GM21717 (cell line): Measurements from ENCODE around the gene CCDC106.

ENCODE experiments used
- ATAC-seq: cut with Tn5 transposase; IDR thresholded peaks from one replicate; pipeline ENCODE4 v1.9.1; 2021; ENCODE audit warnings: mild to moderate bottlenecking, moderate library complexity; ENCODE audit not compliant: unreplicated experiment

Gene CCDC106

DNA sequence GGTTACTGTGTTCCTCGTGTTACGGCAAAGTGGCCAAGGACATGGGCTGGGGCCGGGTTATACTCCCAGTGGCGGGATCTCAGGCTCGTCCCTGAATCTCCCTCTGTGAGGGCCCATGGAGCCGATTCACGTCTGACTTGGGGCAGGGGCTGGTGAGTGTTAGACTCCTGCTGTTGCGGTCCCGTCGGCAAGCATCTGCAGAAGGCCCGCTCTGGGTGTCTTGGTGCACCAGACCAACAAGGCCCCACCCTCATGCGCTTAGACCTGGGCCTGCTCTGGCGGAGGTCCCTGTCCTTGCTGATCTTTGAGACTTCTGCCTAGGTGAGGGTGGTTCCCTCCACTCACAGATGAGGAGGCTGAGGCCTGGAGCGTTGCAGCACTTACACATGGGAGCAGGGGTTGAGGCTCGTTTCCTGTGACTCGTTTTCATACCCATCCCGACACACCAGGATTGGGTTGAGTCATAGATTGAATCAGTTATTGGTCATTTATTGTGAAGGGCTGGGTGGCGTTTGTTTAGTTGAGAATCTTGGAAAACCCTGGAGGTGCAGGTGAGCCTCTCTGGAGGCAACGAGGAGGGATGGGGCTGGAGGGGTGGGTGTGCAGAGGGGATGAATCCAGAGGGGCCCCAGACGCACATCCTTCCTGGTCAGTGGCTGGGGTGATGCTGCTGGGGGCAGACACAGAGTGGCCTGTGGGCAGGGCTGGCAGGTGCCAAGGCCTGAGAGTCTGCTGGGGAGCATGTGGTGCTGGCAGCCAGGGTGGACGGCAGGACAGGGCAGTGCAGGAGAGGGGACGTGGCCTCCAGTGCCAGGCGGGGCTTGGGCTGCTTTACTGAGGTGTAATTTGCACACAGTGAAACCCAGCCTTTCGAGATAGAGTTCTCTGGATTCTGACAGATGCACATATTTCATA, 31.6 kb downstream of the CCDC106 start:
- ATAC-seq, result no peak

DNA sequence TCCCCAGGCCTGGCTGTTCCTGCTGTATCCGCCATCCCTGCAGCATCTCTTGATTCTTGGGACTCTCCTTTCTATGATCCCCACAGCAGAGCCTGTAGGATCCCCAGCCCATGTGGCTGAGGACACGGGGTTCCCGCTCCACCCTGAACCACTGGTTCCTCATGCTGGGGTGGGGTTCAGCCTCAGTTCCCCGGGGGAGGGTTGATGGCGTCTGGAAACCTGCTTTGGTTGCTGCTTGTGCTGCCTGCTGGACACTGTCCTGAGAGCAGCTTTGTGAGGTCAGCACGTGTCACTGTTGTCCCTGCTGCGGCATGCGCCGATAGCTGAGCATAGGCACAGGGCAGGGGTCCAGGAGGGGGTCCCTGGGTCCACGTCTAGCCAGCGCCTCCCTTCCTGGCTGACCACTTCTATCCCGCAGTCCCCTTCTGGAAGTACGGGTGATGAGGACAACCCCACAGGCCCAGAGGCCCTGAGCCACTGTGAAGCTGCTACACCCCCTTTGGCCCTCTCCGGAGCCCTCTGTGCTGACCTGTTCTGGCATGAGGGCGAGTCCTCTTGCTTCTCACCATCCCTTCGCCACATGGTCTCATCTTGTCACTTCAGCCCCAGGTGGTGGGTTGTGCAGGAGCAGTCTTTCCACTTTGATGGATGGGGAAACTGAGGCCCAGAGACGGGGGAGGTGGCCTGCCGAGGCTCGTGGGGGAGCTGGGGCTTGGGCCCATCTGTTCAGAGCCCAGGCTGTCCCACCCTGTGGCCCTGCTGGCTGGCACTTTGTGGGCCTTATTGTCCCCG, 32.5 kb downstream of the CCDC106 start:
- no peak for ATAC-seq

DNA sequence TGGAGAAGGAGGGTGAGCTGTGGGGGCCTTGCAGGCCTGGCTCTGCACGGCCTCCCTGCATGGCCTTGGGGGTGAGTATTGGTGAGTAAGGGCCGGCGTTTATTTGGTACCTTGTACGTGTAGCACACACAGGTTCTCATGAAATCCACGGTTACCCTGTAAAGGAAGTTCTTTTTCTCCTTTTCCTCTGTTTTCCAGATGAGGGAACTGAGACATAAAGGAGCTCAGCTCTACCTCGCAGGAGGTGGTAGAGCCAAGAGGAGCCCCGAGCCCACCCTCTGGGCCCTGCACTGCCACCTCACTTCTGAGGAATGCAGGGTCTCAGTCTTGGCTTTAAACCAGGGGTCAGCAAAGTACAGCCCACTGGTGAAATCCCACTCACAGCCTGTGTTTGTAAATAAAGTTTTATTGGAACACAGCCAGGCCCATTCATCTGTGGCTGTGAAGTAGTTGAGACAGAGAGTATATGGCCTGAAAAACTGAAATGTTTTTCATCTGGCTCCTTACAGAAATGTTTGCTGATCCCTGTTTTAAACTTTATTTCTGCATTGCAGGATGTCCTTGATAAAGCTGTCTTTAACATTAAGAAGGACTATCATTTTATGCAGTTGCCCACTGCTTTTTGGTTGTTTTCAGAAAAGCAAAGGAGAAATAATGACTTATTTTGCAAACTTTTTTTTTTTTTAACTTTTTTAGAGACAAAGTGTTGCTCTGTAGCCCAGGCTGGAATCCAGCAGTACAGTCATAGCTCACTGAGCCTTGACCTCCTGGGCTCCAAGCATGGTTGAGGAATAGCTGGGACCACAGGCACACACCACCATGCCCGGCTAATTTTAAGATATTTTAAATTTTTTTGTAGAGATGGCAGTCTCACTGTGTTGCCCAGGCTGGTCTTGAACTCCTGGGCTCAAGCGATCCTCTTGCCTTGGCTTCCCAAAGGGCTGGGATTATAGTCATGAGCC, 33.4 kb downstream of the CCDC106 start:
- no peak for ATAC-seq

DNA sequence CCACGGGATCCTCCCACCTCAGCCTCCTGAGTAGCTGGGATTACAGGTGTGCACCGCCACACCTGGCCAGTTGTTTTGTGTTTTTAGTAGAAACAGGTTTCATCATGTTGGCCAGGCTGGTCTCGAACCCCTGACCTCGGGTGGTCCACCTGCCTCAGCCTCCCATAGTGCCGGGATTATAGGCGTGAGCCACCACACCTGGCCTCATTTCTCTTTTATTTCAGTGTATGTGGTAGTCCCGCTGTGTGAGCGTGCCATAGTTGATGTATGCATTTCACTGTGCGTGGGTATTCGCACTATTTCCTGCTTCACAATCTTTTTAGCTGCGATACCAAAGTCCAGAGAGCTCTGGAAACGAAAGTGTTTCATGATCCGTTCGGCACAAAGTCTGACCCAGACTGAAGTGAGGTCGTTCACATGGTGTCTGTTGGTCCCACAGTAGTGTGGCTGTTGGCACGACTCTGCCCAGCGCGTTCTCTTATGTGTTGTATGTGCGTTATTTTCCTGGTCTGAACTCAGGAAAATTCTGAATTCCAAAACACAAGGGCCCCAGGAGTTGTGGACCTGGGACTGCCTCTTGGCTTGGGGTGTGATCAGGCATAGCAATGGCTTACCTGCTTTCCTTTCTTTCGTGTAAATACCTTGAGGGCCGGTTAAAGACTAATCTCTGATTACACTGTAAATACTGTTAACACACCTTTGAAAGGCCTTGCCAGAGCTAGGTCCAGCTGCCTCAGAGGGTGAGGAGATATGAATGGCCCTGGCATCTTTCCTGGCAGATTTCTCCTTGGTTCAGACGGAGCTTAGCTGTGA, 35.6 kb downstream of the CCDC106 start:
- no peak for ATAC-seq

DNA sequence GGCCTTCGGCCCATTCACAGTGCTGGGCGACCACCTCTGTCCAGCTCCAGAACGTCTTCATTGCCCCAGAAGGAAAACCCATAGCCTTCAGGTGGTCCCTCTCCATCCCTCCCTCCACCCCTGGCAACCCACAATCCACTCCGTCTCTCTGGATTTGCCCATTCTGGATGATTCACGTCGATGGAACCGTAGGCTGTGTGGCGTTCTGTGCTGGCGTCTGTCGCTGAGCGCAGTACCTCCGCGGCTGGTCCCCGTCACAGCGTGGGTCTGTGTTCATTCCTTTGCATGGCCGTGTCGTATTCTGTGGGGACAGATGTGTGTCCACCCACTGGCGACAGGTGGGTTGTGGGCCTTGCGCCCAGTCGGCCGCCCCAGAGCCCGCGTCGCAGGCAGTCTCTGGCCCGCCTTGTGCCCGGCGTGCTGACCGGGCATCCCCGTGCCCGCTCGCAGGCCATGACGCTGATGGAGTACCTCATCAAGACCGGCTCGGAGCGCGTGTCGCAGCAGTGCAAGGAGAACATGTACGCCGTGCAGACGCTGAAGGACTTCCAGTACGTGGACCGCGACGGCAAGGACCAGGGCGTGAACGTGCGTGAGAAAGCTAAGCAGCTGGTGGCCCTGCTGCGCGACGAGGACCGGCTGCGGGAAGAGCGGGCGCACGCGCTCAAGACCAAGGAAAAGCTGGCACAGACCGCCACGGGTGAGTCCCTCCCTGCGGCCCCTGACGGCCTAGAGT, 37.1 kb downstream of the CCDC106 start:
- no peak for ATAC-seq

GRCh38 chr19:55685776-55686175, 37.8 kb downstream of the CCDC106 start:
- ATAC-seq, result no peak

DNA sequence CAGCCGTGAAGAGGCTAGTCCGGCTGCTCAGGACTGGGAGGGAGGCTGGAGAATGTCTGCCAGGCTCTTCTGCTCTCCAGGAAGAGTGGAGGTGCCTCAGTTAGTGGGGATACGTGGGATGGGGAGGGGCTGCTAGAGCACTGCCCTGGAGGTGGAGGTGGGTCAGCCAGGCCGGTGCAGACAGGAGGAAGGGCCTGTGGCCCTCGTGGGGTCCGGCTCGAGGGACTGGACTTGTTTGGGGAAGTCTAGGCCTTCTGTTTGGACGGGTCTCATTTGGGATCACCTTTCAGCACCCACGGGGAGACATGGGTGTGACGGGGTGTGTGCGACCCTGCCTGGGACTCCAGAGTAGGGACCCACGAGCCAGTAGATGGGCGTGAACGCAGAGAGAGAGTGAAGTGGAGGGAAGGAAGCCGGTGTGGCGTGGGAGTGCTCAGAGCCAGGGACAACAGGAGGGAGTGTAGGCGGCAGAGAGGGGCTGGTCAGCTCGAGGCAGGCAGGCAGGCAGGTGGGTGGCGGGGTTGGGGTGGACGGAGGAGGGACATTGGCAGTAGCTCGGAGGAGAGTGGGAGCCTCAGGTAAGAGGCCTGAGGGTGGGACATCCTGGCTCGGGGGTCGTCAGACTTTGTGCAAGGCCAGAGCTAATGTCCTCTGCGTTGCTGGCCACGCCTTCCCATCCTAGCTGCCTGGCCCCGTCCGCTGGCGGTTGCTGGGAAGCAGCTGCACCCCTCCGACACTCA, 38.5 kb downstream of the CCDC106 start:
- ATAC-seq, result no peak

DNA sequence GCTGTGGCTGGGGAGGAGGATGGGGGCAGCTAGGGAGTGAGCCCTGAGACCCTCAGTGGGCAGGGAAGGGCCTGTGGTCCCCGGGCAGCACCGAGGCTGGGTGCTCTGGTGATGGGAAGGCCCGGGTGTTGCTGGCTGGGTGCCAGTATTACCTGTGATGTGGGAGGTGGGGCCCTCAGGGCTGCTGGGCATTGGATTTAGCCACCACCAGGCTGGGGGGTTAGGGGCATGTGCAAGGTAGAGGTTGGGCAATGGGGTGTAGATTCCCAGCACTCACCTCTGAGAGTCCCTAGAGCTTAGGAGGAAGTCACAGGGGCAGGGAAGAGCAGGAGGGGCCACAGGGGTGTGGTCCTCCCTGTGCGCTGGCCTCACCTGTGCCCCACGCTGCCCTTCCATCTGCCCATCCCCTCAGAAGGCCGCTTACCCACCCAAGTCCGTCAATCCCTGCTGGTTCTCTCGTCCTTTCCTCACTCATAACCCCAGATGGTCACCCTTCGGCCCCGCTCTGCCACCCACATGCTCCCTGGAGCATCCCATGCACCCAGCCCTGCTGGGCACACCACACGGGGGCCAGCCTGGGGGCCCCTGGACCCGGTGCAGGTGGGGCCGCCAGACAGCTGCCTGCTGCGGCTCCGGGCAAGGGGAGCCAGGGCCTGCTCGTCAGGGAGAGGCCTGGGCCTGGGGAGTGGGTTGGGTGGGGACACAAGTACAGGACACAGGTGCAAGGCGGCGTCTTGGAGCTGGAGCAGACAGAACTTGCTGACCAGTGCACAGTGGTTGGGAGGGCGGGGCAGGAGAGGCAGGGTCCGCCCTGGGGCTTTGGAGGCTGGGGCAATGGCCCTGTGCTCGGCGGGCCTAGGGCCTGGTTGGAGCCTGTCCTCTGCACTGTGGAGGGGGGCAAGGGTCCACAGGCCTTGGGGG, 39.5 kb downstream of the CCDC106 start:
- no peak for ATAC-seq

DNA sequence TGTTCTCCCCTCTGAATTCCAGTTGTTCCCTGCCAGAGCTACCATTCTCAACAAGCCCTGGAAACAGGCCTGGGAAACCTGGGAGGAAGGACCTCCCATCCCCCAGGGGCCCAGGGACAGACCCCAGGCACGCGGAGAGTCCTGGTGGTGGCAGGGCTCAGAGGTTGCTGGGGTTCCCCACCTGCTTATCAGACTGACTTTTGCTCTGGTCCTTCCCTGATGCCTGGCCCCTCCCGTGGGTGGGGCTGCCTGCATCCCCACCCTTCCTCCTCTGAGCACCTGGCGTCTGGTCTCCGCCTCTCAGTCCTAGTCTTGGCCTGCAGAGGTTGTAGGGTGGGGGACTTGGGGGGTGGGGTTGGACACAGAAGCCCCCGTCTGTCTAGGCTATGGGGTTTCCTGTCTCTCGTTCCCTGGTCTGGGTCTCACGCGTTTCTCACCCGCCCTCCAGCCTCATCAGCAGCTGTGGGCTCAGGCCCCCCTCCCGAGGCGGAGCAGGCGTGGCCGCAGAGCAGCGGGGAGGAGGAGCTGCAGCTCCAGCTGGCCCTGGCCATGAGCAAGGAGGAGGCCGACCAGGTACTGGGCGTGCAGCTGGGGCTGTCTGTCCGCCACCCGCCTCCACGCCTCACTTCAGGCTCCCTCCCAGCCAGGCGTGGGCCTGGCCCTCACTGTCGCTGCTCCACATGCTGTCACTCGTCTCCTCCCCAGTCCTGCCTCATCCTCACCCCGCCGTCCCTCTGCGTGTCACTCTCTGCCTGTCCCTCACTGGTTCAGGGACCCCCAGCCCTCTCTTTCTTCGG, 40.6 kb downstream of the CCDC106 start:
- no peak for ATAC-seq

- no peak for ATAC-seq
Measured at GRCh38 chr19:55689411-55690108, 41.5 kb downstream of the CCDC106 start.

DNA sequence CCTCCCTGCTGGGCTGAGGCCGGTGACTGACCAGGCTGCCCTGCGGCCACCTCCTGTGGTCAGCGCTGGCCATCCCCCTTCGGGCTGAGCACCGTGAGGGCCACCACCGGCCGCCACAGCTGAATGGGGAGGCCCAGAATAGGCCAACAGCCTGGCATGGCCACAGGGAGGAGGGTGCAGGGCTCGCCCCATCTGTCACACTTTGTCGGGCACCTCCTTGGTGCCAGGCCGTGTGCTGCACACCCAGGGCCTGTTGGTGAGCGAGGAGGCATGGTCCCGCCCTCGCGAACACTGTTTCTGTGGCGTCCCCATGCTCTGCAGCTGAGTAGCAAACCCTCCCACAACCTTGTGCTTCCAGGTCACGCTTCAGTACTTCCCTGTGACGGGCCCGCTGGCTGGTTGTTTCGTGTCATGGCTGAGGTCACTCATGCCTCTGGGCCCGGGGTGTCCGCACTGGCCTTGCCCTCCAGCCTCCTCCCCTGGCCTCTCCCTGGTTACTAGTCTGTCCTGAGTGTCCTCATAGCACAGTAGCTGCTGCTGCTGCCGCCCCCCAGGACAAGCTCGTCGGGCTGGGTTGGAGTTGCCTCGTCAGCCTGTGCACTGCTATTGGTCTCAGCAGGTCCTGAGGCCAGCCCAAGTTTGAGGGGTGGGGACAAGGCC, 42.2 kb downstream of the CCDC106 start:
- ATAC-seq, result no peak

DNA sequence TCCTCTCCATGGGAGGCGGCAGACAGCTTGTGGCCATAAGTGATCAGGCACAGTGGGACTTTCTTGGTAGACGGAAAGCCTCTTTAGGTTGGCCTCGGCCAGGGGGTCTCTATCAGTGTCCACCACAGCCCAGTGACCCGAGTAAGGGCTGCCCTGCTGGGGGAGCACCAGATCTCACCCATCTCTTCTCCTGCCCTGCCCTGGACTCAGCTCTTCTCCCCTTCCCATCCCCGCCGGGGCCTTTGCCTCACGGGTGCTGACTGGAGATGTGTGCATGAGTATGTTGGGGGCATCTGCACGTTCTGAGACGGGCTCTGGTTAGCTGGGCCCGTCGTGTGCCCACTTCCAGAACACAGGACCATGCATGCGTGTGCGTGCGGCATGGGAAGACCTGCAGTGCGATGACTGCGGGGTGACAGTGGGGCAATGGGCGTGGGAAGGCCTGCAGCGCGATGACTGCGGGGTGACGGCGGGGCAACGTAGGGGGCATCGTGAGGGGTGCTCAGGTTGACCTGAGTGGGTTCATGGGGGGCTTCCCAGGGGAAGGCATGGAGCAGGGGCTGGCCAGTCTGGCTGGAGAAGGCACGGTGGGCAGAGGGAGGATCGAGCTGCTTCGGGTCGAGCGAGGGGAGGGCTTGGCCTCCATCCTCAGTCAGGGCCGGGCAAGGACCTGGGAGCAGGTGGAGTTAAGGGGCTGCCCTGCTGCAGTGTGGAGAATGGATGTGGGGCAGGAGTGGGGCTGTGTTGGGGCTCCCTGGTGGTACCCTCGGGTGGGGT, 42.9 kb downstream of the CCDC106 start:
- no peak for ATAC-seq

- ATAC-seq, result no peak
Measured at GRCh38 chr19:55691561-55692481, 43.8 kb downstream of the CCDC106 start.

DNA sequence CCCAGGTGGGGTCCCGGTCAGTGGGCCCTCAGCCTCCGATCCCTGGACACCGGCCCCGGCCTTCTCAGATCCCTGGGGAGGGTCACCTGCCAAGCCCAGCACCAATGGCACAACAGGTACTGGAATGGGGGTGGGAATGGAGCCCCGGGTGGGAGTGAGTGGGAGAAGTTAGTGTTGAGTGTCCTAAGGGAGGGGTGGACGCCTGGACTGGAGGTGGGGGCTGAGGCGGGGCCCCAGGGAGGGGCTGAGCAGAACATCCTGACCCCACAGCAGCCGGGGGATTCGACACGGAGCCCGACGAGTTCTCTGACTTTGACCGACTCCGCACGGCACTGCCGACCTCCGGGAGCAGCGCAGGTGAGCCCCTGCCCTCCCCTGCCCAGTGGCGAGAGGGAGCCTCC, 44.7 kb downstream of the CCDC106 start:
- no peak for ATAC-seq
